Measurements from ENCODE around the gene RNF145. TPM values are rescaled to one million over a fixed set of nuclear protein-coding genes. Genes with fewer than 3 reads are reported as not detected.
A peak's percentile ranks its signal among the peaks of the same experiment; 100 is the strongest.
"Not testable (repeated sequence)": the region's sequence is repeated elsewhere in the genome, so short reads cannot be mapped to it uniquely, and the experiment has no call there.

RNF145 gene
- total RNA-seq, 1 donor from 2014 or later, result 149 TPM

GRCh38 chr5:159156426-159157238 is 52.7 kb downstream of the RNF145 start:
- no peak overlapping the region for H3K4me3 Mint-ChIP-seq
- peaks cover 29% of the 10 kb centered on the region for H3K4me1 Mint-ChIP-seq
- DNase-seq, result peak; percentile 82
- H3K27ac Mint-ChIP-seq, result no peak overlapping the region
- intact Hi-C loops (cut with micrococcal nuclease), result loop anchor here (1.0 to 5.0 kb wide), 5 partner anchors 53 to 831 kb away; partner anchors contain the start of genes RNF145 and UBLCP1
- H3K27me3 Mint-ChIP-seq, result no peaks in the 10 kb centered on the region
- H3K36me3 Mint-ChIP-seq (ENCODE audit: low read depth), result peaks cover 41% of the 10 kb centered on the region
- no peaks in the 10 kb centered on the region for H3K9me3 Mint-ChIP-seq

GRCh38 chr5:159155960-159156359 is 53.4 kb downstream of the RNF145 start:
- Mint-ChIP-seq H3K4me3 (no peak overlapping the region), H3K4me1 (peaks cover 24% of the 10 kb centered on the region), H3K9me3 (no peaks in the 10 kb centered on the region), H3K27me3 (peaks cover 4% of the 10 kb centered on the region), H3K27ac (no peak overlapping the region), H3K36me3 (ENCODE audit: low read depth) (peaks cover 34% of the 10 kb centered on the region)
- intact Hi-C loops (cut with micrococcal nuclease), result loop anchor here (1.0 to 5.0 kb wide), 5 partner anchors 53 to 831 kb away; partner anchors contain the start of genes RNF145 and UBLCP1
- DNase-seq, result no peak

GRCh38 chr5:159152876-159153275 is 56.5 kb downstream of the RNF145 start:
- intact Hi-C loops (cut with micrococcal nuclease), result no loop called here
- peaks cover 15% of the 10 kb centered on the region for H3K27me3 Mint-ChIP-seq

GRCh38 chr5:159149085-159149484 is 60.3 kb downstream of the RNF145 start:
- Mint-ChIP-seq H3K9me3 (no peaks in the 10 kb centered on the region), H3K4me1 (no peaks in the 10 kb centered on the region), H3K27ac (no peak overlapping the region), H3K27me3 (peaks cover 26% of the 10 kb centered on the region), H3K4me3 (no peak overlapping the region), H3K36me3 (ENCODE audit: low read depth) (no peaks in the 10 kb centered on the region)
- intact Hi-C loops (cut with micrococcal nuclease), result no loop called here
- no peak for DNase-seq

More at GRCh38 chr5:159152876-159153275, 56.5 kb downstream of the RNF145 start:
- H3K9me3 Mint-ChIP-seq, result no peaks in the 10 kb centered on the region
- peaks cover 15% of the 10 kb centered on the region for H3K36me3 Mint-ChIP-seq (ENCODE audit: low read depth)
- no peak overlapping the region for H3K27ac Mint-ChIP-seq
- DNase-seq, result no peak
- peaks cover 14% of the 10 kb centered on the region for H3K4me1 Mint-ChIP-seq
- H3K4me3 Mint-ChIP-seq, result no peak overlapping the region

- Mint-ChIP-seq H3K27ac (no peak overlapping the region), H3K27me3 (peaks cover 36% of the 10 kb centered on the region), H3K9me3 (peaks cover 4% of the 10 kb centered on the region), H3K4me1 (no peaks in the 10 kb centered on the region), H3K36me3 (ENCODE audit: low read depth) (no peaks in the 10 kb centered on the region), H3K4me3 (no peak overlapping the region)
- DNase-seq, result no peak
- intact Hi-C loops (cut with micrococcal nuclease), result no loop called here
Observed at GRCh38 chr5:159147976-159148375, 61.4 kb downstream of the RNF145 start.

GRCh38 chr5:159146839-159147238 is 62.5 kb downstream of the RNF145 start:
- Mint-ChIP-seq H3K27me3 (peaks cover 46% of the 10 kb centered on the region), H3K9me3 (peaks cover 4% of the 10 kb centered on the region), H3K4me1 (no peaks in the 10 kb centered on the region), H3K27ac (no peak overlapping the region), H3K4me3 (no peak overlapping the region), H3K36me3 (ENCODE audit: low read depth) (no peaks in the 10 kb centered on the region)
- DNase-seq, result no peak
- intact Hi-C loops (cut with micrococcal nuclease), result no loop called here

- H3K36me3 Mint-ChIP-seq (ENCODE audit: low read depth); H3K4me1 Mint-ChIP-seq; H3K27ac Mint-ChIP-seq; H3K9me3 Mint-ChIP-seq; H3K4me3 Mint-ChIP-seq; intact Hi-C loops (cut with micrococcal nuclease): not testable (repeated sequence)
- DNase-seq, result peak; percentile 4
- peaks cover 47% of the 10 kb centered on the region for H3K27me3 Mint-ChIP-seq
Observed at GRCh38 chr5:159145160-159145559, 64.2 kb downstream of the RNF145 start.

GRCh38 chr5:159139802-159140201 is 69.6 kb downstream of the RNF145 start:
- intact Hi-C loops (cut with micrococcal nuclease), result no loop called here
- peaks cover 9% of the 10 kb centered on the region for H3K9me3 Mint-ChIP-seq
- H3K36me3 Mint-ChIP-seq (ENCODE audit: low read depth), result no peaks in the 10 kb centered on the region
- H3K27ac Mint-ChIP-seq, result no peak overlapping the region
- DNase-seq, result peak; percentile 46
- H3K4me1 Mint-ChIP-seq, result no peaks in the 10 kb centered on the region
- no peak overlapping the region for H3K4me3 Mint-ChIP-seq
- peaks cover 38% of the 10 kb centered on the region for H3K27me3 Mint-ChIP-seq

GRCh38 chr5:159135896-159136531 is 73.3 kb downstream of the RNF145 start:
- Mint-ChIP-seq H3K27ac (no peak overlapping the region), H3K4me1 (no peaks in the 10 kb centered on the region), H3K9me3 (peaks cover 4% of the 10 kb centered on the region), H3K27me3 (peaks cover 15% of the 10 kb centered on the region), H3K36me3 (ENCODE audit: low read depth) (no peaks in the 10 kb centered on the region), H3K4me3 (no peak overlapping the region)
- intact Hi-C loops (cut with micrococcal nuclease), result no loop called here
- DNase-seq, result no peak

- Mint-ChIP-seq H3K27ac (no peak overlapping the region), H3K4me1 (no peaks in the 10 kb centered on the region), H3K4me3 (no peak overlapping the region), H3K9me3 (no peaks in the 10 kb centered on the region), H3K27me3 (peaks cover 25% of the 10 kb centered on the region), H3K36me3 (ENCODE audit: low read depth) (no peaks in the 10 kb centered on the region)
- intact Hi-C loops (cut with micrococcal nuclease), result loop anchor here (1.0 to 5.0 kb wide), 3 partner anchors 438 to 1058 kb away; no protein-coding TSS in a partner anchor
- DNase-seq, result peak; percentile 61
Observed at GRCh38 chr5:159133041-159133741, 76.2 kb downstream of the RNF145 start.

GRCh38 chr5:159132429-159133040 is 76.8 kb downstream of the RNF145 start:
- intact Hi-C loops (cut with micrococcal nuclease), result loop anchor here (1.0 to 5.0 kb wide), 3 partner anchors 437 to 1057 kb away; no protein-coding TSS in a partner anchor
- no peaks in the 10 kb centered on the region for H3K4me1 Mint-ChIP-seq

GRCh38 chr5:159131951-159132350 is 77.4 kb downstream of the RNF145 start:
- Mint-ChIP-seq H3K27me3 (peaks cover 33% of the 10 kb centered on the region), H3K27ac (no peak overlapping the region), H3K36me3 (ENCODE audit: low read depth) (no peaks in the 10 kb centered on the region), H3K9me3 (no peaks in the 10 kb centered on the region), H3K4me1 (no peaks in the 10 kb centered on the region), H3K4me3 (no peak overlapping the region)
- intact Hi-C loops (cut with micrococcal nuclease), result loop anchor here (5.0 kb wide), 1 partner anchor 960 kb away; no protein-coding TSS in a partner anchor
- DNase-seq, result peak; percentile 29

More at GRCh38 chr5:159132429-159133040, 76.8 kb downstream of the RNF145 start:
- peak; percentile 24 for DNase-seq
- Mint-ChIP-seq H3K9me3 (no peaks in the 10 kb centered on the region), H3K4me3 (no peak overlapping the region), H3K27ac (no peak overlapping the region), H3K36me3 (ENCODE audit: low read depth) (no peaks in the 10 kb centered on the region), H3K27me3 (peaks cover 32% of the 10 kb centered on the region)

GRCh38 chr5:159130871-159131270 is 78.5 kb downstream of the RNF145 start:
- H3K9me3 Mint-ChIP-seq, result peaks cover under 1% of the 10 kb centered on the region
- no peaks in the 10 kb centered on the region for H3K36me3 Mint-ChIP-seq (ENCODE audit: low read depth)
- H3K27me3 Mint-ChIP-seq, result peaks cover 39% of the 10 kb centered on the region

More at GRCh38 chr5:159130871-159131270, 78.5 kb downstream of the RNF145 start:
- intact Hi-C loops (cut with micrococcal nuclease), result loop anchor here (5.0 kb wide), 1 partner anchor 959 kb away; no protein-coding TSS in a partner anchor
- DNase-seq, result peak; percentile 29
- no peaks in the 10 kb centered on the region for H3K4me1 Mint-ChIP-seq
- H3K4me3 Mint-ChIP-seq, result no peak overlapping the region
- H3K27ac Mint-ChIP-seq, result no peak overlapping the region
